RWPE1 (cell line): ENCODE results near the gene LIMK1.
A peak's percentile ranks its signal among the peaks of the same experiment; 100 is the strongest.
"Not testable (repeated sequence)": the region's sequence is repeated elsewhere in the genome, so short reads cannot be mapped to it uniquely, and the experiment has no call there.

Experiments
- CTCF ChIA-PET: fragments of 350-600 bp; sonication (Branson Sonifier 250); formaldehyde crosslinking; extraction: SDS; loops from one replicate; lab custom pipeline; 2021; lab: Yijun Ruan, JAX
- POLR2A ChIA-PET: fragments of 400-600 bp; formaldehyde crosslinking; extraction: SDS; loops from one replicate; lab custom pipeline; 2020; ENCODE audit warnings: antibody characterized with exemption; ENCODE audit not compliant: low non-redundant PET; lab: Yijun Ruan, JAX
- DNase-seq: peaks from one replicate; pipeline ENCODE4 v3.0.0; 2012; ENCODE audit warnings: low spot score
- H3K27ac ChIP-seq: fragments of 450-650 bp; 2 replicates; pipeline ENCODE4 v1.5.1; 2017
- CTCF ChIP-seq: fragments of 450-650 bp; conservative IDR thresholded peaks from 2 replicates; pipeline ENCODE4 v1.5.1; 2017; ENCODE audit warnings: low read depth, mild to moderate bottlenecking

The LIMK1 gene

GRCh38 chr7:74040791-74041520, 42.6 kb upstream of the LIMK1 start:
- H3K27ac ChIP-seq = peak overlapping the region; percentile 85
- ChIA-PET CTCF (no interaction called here), POLR2A (no interaction called here)
- DNase-seq = no peak
- TF ChIP-seq CTCF = no peak

- DNase-seq = no peak
- POLR2A ChIA-PET = no interaction called here
- no peak for TF ChIP-seq CTCF
- H3K27ac ChIP-seq = peak overlapping the region; percentile 40
- CTCF ChIA-PET = no interaction called here
Measured at GRCh38 chr7:74042746-74043522, 40.7 kb upstream of the LIMK1 start.

- no peak for TF ChIP-seq CTCF
- peak overlapping the region; percentile 40 for H3K27ac ChIP-seq
- no peak for DNase-seq
- POLR2A ChIA-PET = no interaction called here
- CTCF ChIA-PET = interaction anchor here (0.5 kb wide), 1 partner anchor 360 kb away, joined by 4 read pairs; no protein-coding TSS in a partner anchor
Measured at GRCh38 chr7:74043523-74043951, 40.1 kb upstream of the LIMK1 start.

GRCh38 chr7:74044366-74045350, 38.9 kb upstream of the LIMK1 start:
- TF ChIP-seq CTCF = no peak
- DNase-seq = no peak
- peak overlapping the region; percentile 24 for H3K27ac ChIP-seq
- ChIA-PET POLR2A (no interaction called here), CTCF (interaction anchor here (1.2 kb wide), 1 partner anchor 15 kb away, joined by 3 read pairs; no protein-coding TSS in a partner anchor)

- DNase-seq, POLR2A ChIA-PET: not testable (repeated sequence)
- CTCF ChIA-PET = interaction anchor here (1.2 kb wide), 1 partner anchor 355 kb away, joined by 8 read pairs; no protein-coding TSS in a partner anchor
- peak overlapping the region; percentile 24 for H3K27ac ChIP-seq
Measured at GRCh38 chr7:74046581-74046980, 37.0 kb upstream of the LIMK1 start.

GRCh38 chr7:74047804-74048380, 35.7 kb upstream of the LIMK1 start:
- ChIA-PET CTCF (no interaction called here), POLR2A (no interaction called here)
- no peak overlapping the region for H3K27ac ChIP-seq
- DNase-seq = no peak
- no peak for TF ChIP-seq CTCF
